NCI-H2227 (cell line): ENCODE data around the gene C1QTNF1.

Experiments
- DNase-seq: peaks from one replicate; lab custom pipeline; 2025; ENCODE audit not compliant: unreplicated experiment; lab: John Stamatoyannopoulos, UW

The C1QTNF1 gene

GRCh38 chr17:79023886-79024771 is at the start of gene C1QTNF1:
Gene C1QTNF1, plus strand, starts transcription at chr17:79024169. Its CDS starts 19,800 bp downstream, at chr17:79043969.
- DNase-seq = peak; percentile 67

- peak; percentile 42 for DNase-seq
These were observed 49.1 kb upstream of the C1QTNF1 start for GRCh38 chr17:78974635-78975591.

- DNase-seq = no peak
These were observed 46.9 kb upstream of the C1QTNF1 start for GRCh38 chr17:78976907-78977680.

- DNase-seq = no peak
These were observed 46.4 kb upstream of the C1QTNF1 start for GRCh38 chr17:78977681-78977943.

GRCh38 chr17:78977997-78978973 is 45.7 kb upstream of the C1QTNF1 start:
- no peak for DNase-seq

- peak; percentile 68 for DNase-seq
These were observed 44.0 kb upstream of the C1QTNF1 start, which contains the start of gene LGALS3BP for GRCh38 chr17:78979780-78980623. Gene LGALS3BP, minus strand, starts transcription at chr17:78979923. Its CDS starts 2,732 bp downstream, at chr17:78977191.

GRCh38 chr17:78980624-78980972 is 43.4 kb upstream of the C1QTNF1 start:
- no peak for DNase-seq

GRCh38 chr17:78981010-78981888 is 42.7 kb upstream of the C1QTNF1 start:
- no peak for DNase-seq

- no peak for DNase-seq
These were observed 38.6 kb upstream of the C1QTNF1 start for GRCh38 chr17:78985395-78985794.

- DNase-seq = no peak
These were observed 37.8 kb upstream of the C1QTNF1 start for GRCh38 chr17:78986048-78986648.

- peak; percentile 28 for DNase-seq
These were observed 37.2 kb upstream of the C1QTNF1 start for GRCh38 chr17:78986649-78987328.

- DNase-seq = no peak
These were observed 35.8 kb upstream of the C1QTNF1 start for GRCh38 chr17:78988152-78988551.

GRCh38 chr17:78990349-78991016 is 33.5 kb upstream of the C1QTNF1 start:
- no peak for DNase-seq

- no peak for DNase-seq
These were observed 32.8 kb upstream of the C1QTNF1 start for GRCh38 chr17:78991017-78991738.

GRCh38 chr17:78991906-78992532 is 31.9 kb upstream of the C1QTNF1 start:
- DNase-seq = no peak
